PC-9 (cell line): Measurements from ENCODE around the gene FAM163B. TPM values are rescaled to one million over a fixed set of nuclear protein-coding genes. Genes with fewer than 3 reads are reported as not detected.

Experiments used
- BruUV-seq: library from RNA; stranded (reverse); fragments of 400-500 nt; replicated peaks from 2 replicates; lab custom pipeline; 2021; lab: Mats Ljungman, UMichigan
- CTCF ChIA-PET: fragments of 300-600 bp; sonication (Branson Sonifier 250); formaldehyde crosslinking; loops from one replicate; lab custom pipeline; 2022; ENCODE audit warnings: antibody characterized with exemption; lab: Charles Lee
- POLR2A ChIA-PET: fragments of 300-600 bp; sonication (Branson Sonifier 250); formaldehyde crosslinking; loops from one replicate; lab custom pipeline; 2022; ENCODE audit warnings: antibody characterized with exemption; ENCODE audit not compliant: unreplicated experiment; lab: Charles Lee
- DNase-seq, 2 experiments: peaks; one replicate each; pipeline versions ENCODE4 v3.0.0 to v3.0.0-alpha.2; 2015 to 2022; ENCODE audit warnings: mixed read lengths in 1 of 2
- H2AFZ ChIP-seq: fragments of 200-600 bp; sonication (generic); 2 replicates; pipeline ENCODE4 v1.8.1; 2017; ENCODE audit warnings: antibody characterized with exemption
- H3F3A ChIP-seq: fragments of 200-600 bp; sonication (generic); 2 replicates; pipeline ENCODE4 v1.8.1; 2017; ENCODE audit warnings: antibody characterized with exemption, mild to moderate bottlenecking, low read depth; ENCODE audit not compliant: insufficient read depth
- H3K27ac ChIP-seq: fragments of 200-600 bp; sonication (generic); 2 replicates; pipeline ENCODE4 v1.6.1; 2016; ENCODE audit warnings: mixed run types
- H3K27me3 ChIP-seq: fragments of 200-600 bp; sonication (generic); 2 replicates; pipeline ENCODE4 v1.6.1; 2016; ENCODE audit warnings: low read depth, mixed run types; ENCODE audit not compliant: insufficient read depth
- H3K36me3 ChIP-seq: fragments of 200-600 bp; sonication (generic); 2 replicates; pipeline ENCODE4 v1.6.1; 2016; ENCODE audit warnings: low read depth, mixed run types
- H3K4me1 ChIP-seq: fragments of 200-600 bp; sonication (generic); replicated peaks from 2 replicates; pipeline ENCODE4 v1.6.1; 2016; ENCODE audit warnings: mixed run types; ENCODE audit not compliant: insufficient read depth
- H3K4me2 ChIP-seq: fragments of 200-600 bp; sonication (generic); 2 replicates; pipeline ENCODE4 v1.6.1; 2017; ENCODE audit warnings: mixed run types
- H3K4me3 ChIP-seq: fragments of 200-600 bp; sonication (generic); 2 replicates; pipeline ENCODE4 v1.6.1; 2016; ENCODE audit warnings: mixed run types
- H3K79me2 ChIP-seq: fragments of 200-600 bp; sonication (generic); 2 replicates; pipeline ENCODE4 v1.6.1; 2017; ENCODE audit warnings: low read depth, mixed run types
- H3K9me2 ChIP-seq: fragments of 200-600 bp; sonication (generic); 2 replicates; pipeline ENCODE4 v1.8.1; 2017; ENCODE audit warnings: mild to moderate bottlenecking; ENCODE audit not compliant: insufficient read depth
- H3K9me3 ChIP-seq: fragments of 200-600 bp; sonication (generic); 2 replicates; pipeline ENCODE4 v1.8.1; 2016; ENCODE audit warnings: low read depth; ENCODE audit not compliant: insufficient read depth
- H4K20me1 ChIP-seq: fragments of 200-600 bp; sonication (generic); 2 replicates; pipeline ENCODE4 v1.8.1; 2017; ENCODE audit not compliant: insufficient read depth
- CTCF ChIP-seq: fragments of 200-600 bp; sonication (generic); conservative IDR thresholded peaks from 2 replicates; pipeline ENCODE4 v1.6.1; 2017; ENCODE audit warnings: mixed run types, antibody characterized with exemption, mild to moderate bottlenecking, moderate library complexity
- EZH2 ChIP-seq: fragments of 200-600 bp; sonication (generic); IDR thresholded peaks from 2 replicates; pipeline ENCODE4 v1.8.0; 2017; ENCODE audit warnings: antibody characterized with exemption, low read depth
- intact Hi-C: fragments of 100-400 bp; cut with micrococcal nuclease; formaldehyde crosslinking; loops from one replicate; pipeline ENCODE4 v1.10.0; 2022; ENCODE audit not compliant: unreplicated experiment
- total RNA-seq: library from RNA; stranded (reverse); gene quantifications from 2 replicates; pipeline ENCODE4 v1.2.3, GENCODE V29; 2021

Gene FAM163B
- total RNA-seq, 1 experiment from 2014 or later: not detected

- no TSS peak for BruUV-seq
These were observed 12.6 kb upstream of the FAM163B start for GRCh38 chr9:133621725-133622267.

GRCh38 chr9:133619791-133620190, 10.6 kb upstream of the FAM163B start:
- no peaks in the 10 kb centered on the region for H3K36me3 ChIP-seq
- H3K79me2 ChIP-seq: no peaks in the 10 kb centered on the region
- POLR2A ChIA-PET: no interaction called here
- no peak for DNase-seq
- no peaks in the 10 kb centered on the region for H3F3A ChIP-seq
- BruUV-seq: no TSS peak
- H3K9me2 ChIP-seq: no peaks in the 10 kb centered on the region
- no peaks in the 10 kb centered on the region for H3K9me3 ChIP-seq
- H3K4me2 ChIP-seq: no peak overlapping the region
- no peak overlapping the region for H3K27ac ChIP-seq
- H3K4me3 ChIP-seq: no peak overlapping the region
- no peaks in the 10 kb centered on the region for H4K20me1 ChIP-seq
- H2AFZ ChIP-seq: no peak overlapping the region
- CTCF ChIA-PET: no interaction called here
- peaks cover 96% of the 10 kb centered on the region for H3K27me3 ChIP-seq
- TF ChIP-seq EZH2 (no peak), CTCF (no peak)
- no peaks in the 10 kb centered on the region for H3K4me1 ChIP-seq
- intact Hi-C loops: no loop called here

More at GRCh38 chr9:133621725-133622267, 12.6 kb upstream of the FAM163B start:
- ChIA-PET POLR2A (no interaction called here), CTCF (no interaction called here)
- Histone ChIP-seq H3K79me2 (no peaks in the 10 kb centered on the region), H3K4me1 (no peaks in the 10 kb centered on the region), H3K9me2 (no peaks in the 10 kb centered on the region), H3K4me2 (no peak overlapping the region), H4K20me1 (no peaks in the 10 kb centered on the region), H2AFZ (no peak overlapping the region), H3K9me3 (no peaks in the 10 kb centered on the region), H3K36me3 (no peaks in the 10 kb centered on the region), H3F3A (no peaks in the 10 kb centered on the region), H3K27me3 (peaks cover 96% of the 10 kb centered on the region), H3K4me3 (no peak overlapping the region), H3K27ac (no peak overlapping the region)
- intact Hi-C loops: no loop called here
- TF ChIP-seq EZH2 (no peak), CTCF (no peak)
- DNase-seq: no peak

GRCh38 chr9:133618726-133619125, 9.5 kb upstream of the FAM163B start:
- no peaks in the 10 kb centered on the region for H3K9me3 ChIP-seq
- H3K27me3 ChIP-seq: peaks cover 100% of the 10 kb centered on the region
- H3K4me3 ChIP-seq: no peak overlapping the region
- ChIA-PET POLR2A (no interaction called here), CTCF (no interaction called here)
- no peaks in the 10 kb centered on the region for H4K20me1 ChIP-seq
- BruUV-seq: no TSS peak
- H3K27ac ChIP-seq: no peak overlapping the region
- no peak overlapping the region for H2AFZ ChIP-seq
- no peak for TF ChIP-seq EZH2
- TF ChIP-seq CTCF: no peak
- no peaks in the 10 kb centered on the region for H3K4me1 ChIP-seq
- intact Hi-C loops: no loop called here
- H3K79me2 ChIP-seq: no peaks in the 10 kb centered on the region
- H3K9me2 ChIP-seq: no peaks in the 10 kb centered on the region
- no peaks in the 10 kb centered on the region for H3F3A ChIP-seq
- H3K4me2 ChIP-seq: no peak overlapping the region
- DNase-seq: no peak
- no peaks in the 10 kb centered on the region for H3K36me3 ChIP-seq
